ENCODE data around the gene CLIC5. TPM values are rescaled to one million over a fixed set of nuclear protein-coding genes. Genes with fewer than 3 reads are reported as not detected.

The CLIC5 gene
- total RNA-seq, 2 experiments from 2014 or later, result 1.8 to 2.2 TPM

GRCh38 chr6:45858691-45859090, 157.0 kb downstream of the CLIC5 start:
- no peaks in the 10 kb centered on the region for H3K9me3 Mint-ChIP-seq (ENCODE audit: insufficient read depth)
- POLR2A ChIA-PET, result no interaction called here
- H3K36me3 Mint-ChIP-seq (ENCODE audit: low read depth), result no peaks in the 10 kb centered on the region
- peaks cover 17% of the 10 kb centered on the region for H3K27me3 Mint-ChIP-seq (ENCODE audit: low read depth)
- H3K4me3 Mint-ChIP-seq, result no peak overlapping the region
- no peaks in the 10 kb centered on the region for H3K4me1 Mint-ChIP-seq (ENCODE audit: low read depth)
- H3K27ac Mint-ChIP-seq, result no peak overlapping the region
- no peak for ATAC-seq
- CTCF ChIA-PET, result no interaction called here
- DNase-seq, result no peak

- peaks cover 18% of the 10 kb centered on the region for H3K27me3 Mint-ChIP-seq (ENCODE audit: low read depth)
- CTCF ChIA-PET, result no interaction called here
- no peak for ATAC-seq
- POLR2A ChIA-PET, result no interaction called here
- no peak overlapping the region for H3K27ac Mint-ChIP-seq
- H3K36me3 Mint-ChIP-seq (ENCODE audit: low read depth), result no peaks in the 10 kb centered on the region
- DNase-seq, result no peak
- H3K4me1 Mint-ChIP-seq (ENCODE audit: low read depth), result no peaks in the 10 kb centered on the region
- H3K4me3 Mint-ChIP-seq, result no peak overlapping the region
- no peaks in the 10 kb centered on the region for H3K9me3 Mint-ChIP-seq (ENCODE audit: insufficient read depth)
Measured at GRCh38 chr6:45857827-45858226, 157.8 kb downstream of the CLIC5 start.

- Mint-ChIP-seq H3K4me3 (no peak overlapping the region), H3K36me3 (ENCODE audit: low read depth) (no peaks in the 10 kb centered on the region), H3K9me3 (ENCODE audit: insufficient read depth) (no peaks in the 10 kb centered on the region), H3K4me1 (ENCODE audit: low read depth) (no peaks in the 10 kb centered on the region), H3K27ac (no peak overlapping the region), H3K27me3 (ENCODE audit: low read depth) (peaks cover 21% of the 10 kb centered on the region)
- ChIA-PET POLR2A (no interaction called here), CTCF (interaction anchor here (0.7 kb wide), 1 partner anchor 137 kb away, joined by 3 read pairs; no protein-coding TSS in a partner anchor)
- DNase-seq (no peak), ATAC-seq (no peak)
Measured at GRCh38 chr6:45855642-45856394, 159.8 kb downstream of the CLIC5 start.

- peaks cover 14% of the 10 kb centered on the region for H3K27me3 Mint-ChIP-seq (ENCODE audit: low read depth)
- no peaks in the 10 kb centered on the region for H3K9me3 Mint-ChIP-seq (ENCODE audit: insufficient read depth)
- H3K4me1 Mint-ChIP-seq (ENCODE audit: low read depth), result no peaks in the 10 kb centered on the region
- no peaks in the 10 kb centered on the region for H3K36me3 Mint-ChIP-seq (ENCODE audit: low read depth)
- no peak for DNase-seq
- no peak overlapping the region for H3K4me3 Mint-ChIP-seq
- H3K27ac Mint-ChIP-seq, result no peak overlapping the region
- CTCF ChIA-PET, result no interaction called here
- POLR2A ChIA-PET, result no interaction called here
- ATAC-seq, result no peak
Measured at GRCh38 chr6:45854149-45854742, 161.4 kb downstream of the CLIC5 start.

GRCh38 chr6:45851034-45851400, 164.6 kb downstream of the CLIC5 start:
- Mint-ChIP-seq H3K27me3 (ENCODE audit: low read depth) (peaks cover 10% of the 10 kb centered on the region), H3K4me1 (ENCODE audit: low read depth) (no peaks in the 10 kb centered on the region), H3K4me3 (no peak overlapping the region), H3K27ac (no peak overlapping the region), H3K36me3 (ENCODE audit: low read depth) (no peaks in the 10 kb centered on the region), H3K9me3 (ENCODE audit: insufficient read depth) (no peaks in the 10 kb centered on the region)
- ATAC-seq, result no peak
- POLR2A ChIA-PET, result no interaction called here
- CTCF ChIA-PET, result no interaction called here
- DNase-seq, result no peak

- no peaks in the 10 kb centered on the region for H3K36me3 Mint-ChIP-seq (ENCODE audit: low read depth)
- H3K4me1 Mint-ChIP-seq (ENCODE audit: low read depth), result no peaks in the 10 kb centered on the region
- no peak overlapping the region for H3K4me3 Mint-ChIP-seq
- no peaks in the 10 kb centered on the region for H3K9me3 Mint-ChIP-seq (ENCODE audit: insufficient read depth)
- ATAC-seq (no peak), DNase-seq (no peak)
- H3K27ac Mint-ChIP-seq, result no peak overlapping the region
- peaks cover 10% of the 10 kb centered on the region for H3K27me3 Mint-ChIP-seq (ENCODE audit: low read depth)
- POLR2A ChIA-PET, result no interaction called here
- CTCF ChIA-PET, result no interaction called here
Measured at GRCh38 chr6:45850378-45851033, 165.2 kb downstream of the CLIC5 start.

- ChIA-PET CTCF (no interaction called here), POLR2A (no interaction called here)
- no peaks in the 10 kb centered on the region for H3K36me3 Mint-ChIP-seq (ENCODE audit: low read depth)
- H3K4me3 Mint-ChIP-seq, result no peak overlapping the region
- H3K27me3 Mint-ChIP-seq (ENCODE audit: low read depth), result peaks cover 2% of the 10 kb centered on the region
- no peaks in the 10 kb centered on the region for H3K9me3 Mint-ChIP-seq (ENCODE audit: insufficient read depth)
- H3K27ac Mint-ChIP-seq, result no peak overlapping the region
- DNase-seq (no peak), ATAC-seq (no peak)
- H3K4me1 Mint-ChIP-seq (ENCODE audit: low read depth), result no peaks in the 10 kb centered on the region
Measured at GRCh38 chr6:45845567-45845966, 170.1 kb downstream of the CLIC5 start.

- ChIA-PET CTCF (no interaction called here), POLR2A (interaction anchor here (0.7 kb wide), 1 partner anchor 1370 kb away, joined by 3 read pairs; no protein-coding TSS in a partner anchor)
- Mint-ChIP-seq H3K9me3 (ENCODE audit: insufficient read depth) (no peaks in the 10 kb centered on the region), H3K4me3 (no peak overlapping the region), H3K36me3 (ENCODE audit: low read depth) (no peaks in the 10 kb centered on the region), H3K4me1 (ENCODE audit: low read depth) (no peaks in the 10 kb centered on the region), H3K27ac (no peak overlapping the region), H3K27me3 (ENCODE audit: low read depth) (peaks cover 2% of the 10 kb centered on the region)
- DNase-seq (no peak), ATAC-seq (no peak)
Measured at GRCh38 chr6:45844986-45845385, 170.7 kb downstream of the CLIC5 start.

- Mint-ChIP-seq H3K4me1 (ENCODE audit: low read depth) (no peaks in the 10 kb centered on the region), H3K36me3 (ENCODE audit: low read depth) (no peaks in the 10 kb centered on the region), H3K4me3 (no peak overlapping the region), H3K9me3 (ENCODE audit: insufficient read depth) (no peaks in the 10 kb centered on the region), H3K27me3 (ENCODE audit: low read depth) (peaks cover 2% of the 10 kb centered on the region), H3K27ac (no peak overlapping the region)
- DNase-seq, result no peak
- POLR2A ChIA-PET, result interaction anchor here (0.7 kb wide), 1 partner anchor 1369 kb away, joined by 3 read pairs; no protein-coding TSS in a partner anchor
- ATAC-seq, result no peak
- CTCF ChIA-PET, result no interaction called here
Measured at GRCh38 chr6:45843848-45844521, 171.7 kb downstream of the CLIC5 start.

- H3K4me1 Mint-ChIP-seq (ENCODE audit: low read depth), result peaks cover 20% of the 10 kb centered on the region
- no peaks in the 10 kb centered on the region for H3K36me3 Mint-ChIP-seq (ENCODE audit: low read depth)
- no peak overlapping the region for H3K27ac Mint-ChIP-seq
- ChIA-PET POLR2A (no interaction called here), CTCF (no interaction called here)
- H3K9me3 Mint-ChIP-seq (ENCODE audit: insufficient read depth), result no peaks in the 10 kb centered on the region
- no peak overlapping the region for H3K4me3 Mint-ChIP-seq
- ATAC-seq (no peak), DNase-seq (no peak)
- H3K27me3 Mint-ChIP-seq (ENCODE audit: low read depth), result peaks cover 2% of the 10 kb centered on the region
Measured at GRCh38 chr6:45841062-45841461, 174.6 kb downstream of the CLIC5 start.

GRCh38 chr6:45838996-45839395, 176.7 kb downstream of the CLIC5 start:
- DNase-seq (no peak), ATAC-seq (no peak)
- Mint-ChIP-seq H3K27ac (no peak overlapping the region), H3K9me3 (ENCODE audit: insufficient read depth) (no peaks in the 10 kb centered on the region), H3K4me1 (ENCODE audit: low read depth) (peaks cover 31% of the 10 kb centered on the region), H3K27me3 (ENCODE audit: low read depth) (peaks cover 2% of the 10 kb centered on the region), H3K36me3 (ENCODE audit: low read depth) (no peaks in the 10 kb centered on the region), H3K4me3 (no peak overlapping the region)
- ChIA-PET CTCF (no interaction called here), POLR2A (no interaction called here)

GRCh38 chr6:45838451-45838850, 177.2 kb downstream of the CLIC5 start:
- no peak for DNase-seq
- Mint-ChIP-seq H3K27ac (no peak overlapping the region), H3K36me3 (ENCODE audit: low read depth) (no peaks in the 10 kb centered on the region), H3K9me3 (ENCODE audit: insufficient read depth) (no peaks in the 10 kb centered on the region), H3K4me1 (ENCODE audit: low read depth) (peaks cover 31% of the 10 kb centered on the region), H3K4me3 (no peak overlapping the region), H3K27me3 (ENCODE audit: low read depth) (peaks cover 2% of the 10 kb centered on the region)
- CTCF ChIA-PET, result interaction anchor here (2.0 kb wide), 1 partner anchor 84 kb away, joined by 8 read pairs; no protein-coding TSS in a partner anchor
- POLR2A ChIA-PET, result interaction anchor here (1.2 kb wide), 1 partner anchor 37 kb away, joined by 4 read pairs; no protein-coding TSS in a partner anchor
- no peak for ATAC-seq
